Liver (tissue), 9 donors: ENCODE results near the gene KDM2B. TPM values are rescaled to one million over a fixed set of nuclear protein-coding genes. Genes with fewer than 3 reads are reported as not detected.

Experiments used
- DNase-seq: peaks from one replicate; pipeline ENCODE4 v3.0.0-alpha.2; 2017; ENCODE audit warnings: low spot score
- H3K27ac ChIP-seq, 2 donors: one replicate each; pipeline ENCODE4 v1.7.0; 2013; ENCODE audit warnings: inconsistent platforms in 2 of 2, low read length in 2 of 2, control low read depth in 1 of 2, low read depth in 1 of 2, mild to moderate bottlenecking in 1 of 2
- H3K27me3 ChIP-seq, 4 donors: one replicate each; pipeline versions ENCODE4 v1.6.1 to v1.7.0; 2013; ENCODE audit warnings: low read length in 3 of 4, inconsistent platforms in 1 of 4, mild to moderate bottlenecking in 1 of 4, moderate library complexity in 1 of 4; ENCODE audit not compliant: control insufficient read depth in 4 of 4, insufficient read depth in 4 of 4
- H3K36me3 ChIP-seq, 4 donors: one replicate each; pipeline versions ENCODE4 v1.6.1 to v1.7.0; 2013; ENCODE audit warnings: low read length in 3 of 4, mild to moderate bottlenecking in 3 of 4, low read depth in 1 of 4, moderate library complexity in 1 of 4; ENCODE audit not compliant: control insufficient read depth in 4 of 4, insufficient read depth in 3 of 4
- H3K4me1 ChIP-seq, 4 donors: one replicate each; pipeline versions ENCODE4 v1.6.1 to v1.7.0; 2013; ENCODE audit warnings: low read length in 3 of 4, mild to moderate bottlenecking in 3 of 4, moderate library complexity in 1 of 4; ENCODE audit not compliant: control insufficient read depth in 4 of 4, insufficient read depth in 4 of 4
- H3K4me3 ChIP-seq, 3 donors: one replicate each; pipeline versions ENCODE4 v1.6.1 to v1.7.0; 2013; ENCODE audit warnings: low read length in 3 of 3, control low read depth in 1 of 3, low read depth in 1 of 3, mild to moderate bottlenecking in 1 of 3
- H3K9ac ChIP-seq, 2 donors: one replicate each; pipeline ENCODE4 v1.7.0; 2013; ENCODE audit warnings: low read length in 2 of 2, mild to moderate bottlenecking in 2 of 2, moderate library complexity in 2 of 2, control low read depth in 1 of 2, low read depth in 1 of 2
- H3K9me3 ChIP-seq, 4 donors: one replicate each; pipeline versions ENCODE4 v1.6.1 to v1.7.0; 2013; ENCODE audit warnings: low read length in 3 of 4; ENCODE audit not compliant: control insufficient read depth in 4 of 4
- EGR1 ChIP-seq, 2 donors: IDR thresholded peaks; 2 replicates each; pipeline ENCODE4 v1.6.1; 2016 to 2018; ENCODE audit warnings: antibody characterized with exemption in 2 of 2, low read depth in 2 of 2
- FOXA1 ChIP-seq: IDR thresholded peaks from 2 replicates; pipeline ENCODE4 v1.6.1; 2016; ENCODE audit warnings: antibody characterized with exemption
- FOXA2 ChIP-seq: IDR thresholded peaks from 2 replicates; pipeline ENCODE4 v1.6.1; 2016; ENCODE audit warnings: antibody characterized with exemption
- GABPA ChIP-seq, 2 donors: IDR thresholded peaks in 1 of 2; conservative IDR thresholded peaks in 1 of 2; 2 replicates each; pipeline ENCODE4 v1.6.1; 2016; ENCODE audit warnings: antibody characterized with exemption in 2 of 2, mild to moderate bottlenecking in 1 of 2, moderate library complexity in 1 of 2
- HNF4A ChIP-seq, 2 donors: conservative IDR thresholded peaks; 2 replicates each; pipeline ENCODE4 v1.6.1; 2016; ENCODE audit warnings: antibody characterized with exemption in 2 of 2, mild to moderate bottlenecking in 2 of 2
- HNF4G ChIP-seq: IDR thresholded peaks from 2 replicates; pipeline ENCODE4 v1.6.1; 2016; ENCODE audit warnings: antibody characterized with exemption
- JUND ChIP-seq, 2 donors: IDR thresholded peaks; 2 replicates each; pipeline ENCODE4 v1.6.1; 2016; ENCODE audit warnings: antibody characterized with exemption in 2 of 2
- NR2F2 ChIP-seq: IDR thresholded peaks from 2 replicates; pipeline ENCODE4 v1.6.1; 2016; ENCODE audit warnings: antibody characterized with exemption
- RAD21 ChIP-seq, 2 donors: IDR thresholded peaks; 2 replicates each; pipeline ENCODE4 v1.6.1; 2016; ENCODE audit warnings: antibody characterized with exemption in 2 of 2, mild to moderate bottlenecking in 2 of 2
- RXRA ChIP-seq, 2 donors: IDR thresholded peaks; 2 replicates each; pipeline ENCODE4 v1.6.1; 2017 to 2018; ENCODE audit warnings: antibody characterized with exemption in 2 of 2, mild to moderate bottlenecking in 1 of 2
- TAF1 ChIP-seq: conservative IDR thresholded peaks from 2 replicates; pipeline ENCODE4 v1.6.1; 2016; ENCODE audit warnings: antibody characterized with exemption, mild to moderate bottlenecking
- YY1 ChIP-seq: IDR thresholded peaks from 2 replicates; pipeline ENCODE4 v1.6.1; 2016; ENCODE audit warnings: antibody characterized with exemption, mild to moderate bottlenecking
- WGBS: extraction: QIAGEN DNeasy Blood & Tissue Kit; methylation state at CpG from one replicate; pipeline ENCODE4 v1.1.7; 2013; 5-methylcytosine and 5-hydroxymethylcytosine counted together
- polyA plus RNA-seq, 2 donors: library from polyadenylated mRNA; stranded (reverse) in 1 of 2; unstranded in 1 of 2; fragments of 200-250 nt in 1 of 2; fragments of >200 nt in 1 of 2; fragmentation: Nextera tagmentation in 1 of 2; extraction: Ambion mirVana in 1 of 2; gene quantifications; one replicate each; pipeline versions ENCODE4 v1.2.1 to v1.2.3, GENCODE V29; 2013 to 2015
- total RNA-seq, 2 donors: library from RNA; depleted of rRNA; stranded (reverse); fragments of >200 nt; gene quantifications; one replicate each; pipeline ENCODE4 v1.2.3, GENCODE V29; 2014
- TF ChIP-seq, protein P1 (sequence below): IDR thresholded peaks from 2 replicates; pipeline ENCODE4 v1.6.1; 2016; ENCODE audit warnings: antibody characterized with exemption
- TF ChIP-seq, protein P2 (sequence below): IDR thresholded peaks from 2 replicates; pipeline ENCODE4 v1.6.1; 2016; ENCODE audit warnings: antibody characterized with exemption
- TF ChIP-seq, protein P3 (sequence below): IDR thresholded peaks from 2 replicates; pipeline ENCODE4 v1.6.1; 2016; ENCODE audit warnings: antibody characterized with exemption, mild to moderate bottlenecking
- TF ChIP-seq, protein P4 (sequence below): IDR thresholded peaks from 2 replicates; pipeline ENCODE4 v1.6.1; 2016; ENCODE audit warnings: antibody characterized with exemption
- TF ChIP-seq, protein P5 (sequence below): fragments of 150-350 bp; IDR thresholded peaks from 2 replicates; pipeline ENCODE4 v1.5.1; 2017; ENCODE audit warnings: improper control_type of control experiment, low read depth, low read length; ENCODE audit not compliant: missing input control
- donor health status: healthy.
- donor health status: healthy.
- donor health status: healthy.
- donor health status: healthy.
- donor health status: healthy.

KDM2B gene
- total and polyA plus RNA-seq, 4 donors, result 7.0 to 34.2 (median 10.6) TPM

DNA sequence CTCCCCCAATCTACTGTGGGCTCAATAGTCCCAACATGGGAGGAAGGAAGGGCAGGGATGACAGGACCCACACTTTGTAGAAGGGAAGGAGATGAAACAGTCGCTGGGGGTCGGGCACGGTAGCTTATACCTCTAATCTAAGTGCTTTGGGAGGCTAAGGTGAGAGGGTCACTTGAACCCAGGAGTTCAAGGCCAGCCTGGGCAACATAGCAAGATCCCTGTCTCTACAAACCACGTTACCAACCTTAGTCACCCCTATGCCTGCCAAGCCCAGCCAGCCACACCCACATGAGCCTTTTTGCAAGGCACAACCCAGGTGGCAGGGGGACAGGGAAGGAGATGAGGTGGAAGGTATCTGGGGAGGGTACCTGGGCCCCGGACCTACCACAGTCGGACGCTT is 31.7 kb downstream of the KDM2B start:
- H3K36me3 ChIP-seq, result no peaks in the 10 kb centered on the region
- no peak overlapping the region for H3K27ac ChIP-seq
- H3K9me3 ChIP-seq, result no peaks in the 10 kb centered on the region
- peaks cover 0 to 16% (median 11%) of the 10 kb centered on the region in 4 donors for H3K4me1 ChIP-seq
- DNase-seq, result no peak
- WGBS, result 94% methylated on average over 7 of the region's 7 CpGs
- H3K4me3 ChIP-seq, result no peak overlapping the region
- H3K27me3 ChIP-seq, result no peaks in the 10 kb centered on the region
- TF ChIP-seq TAF1 (no peak), HNF4A (conservative IDR thresholded peaks at IDR 0.05) (no peak), FOXA1 (no peak), YY1 (no peak), NR2F2 (no peak), HNF4G (no peak), RAD21 (IDR thresholded peaks at IDR 0.05) (no peak), EGR1 (IDR thresholded peaks at IDR 0.05; ENCODE audit: low read depth in 2 of 2) (no peak), RXRA (IDR thresholded peaks at IDR 0.05) (no peak), FOXA2 (no peak), JUND (IDR thresholded peaks at IDR 0.05) (no peak), GABPA (IDR thresholded peaks at IDR 0.05 in 1 of 2, conservative IDR thresholded peaks at IDR 0.05 in 1 of 2) (no peak)
- TF ChIP-seq, protein P1, sequence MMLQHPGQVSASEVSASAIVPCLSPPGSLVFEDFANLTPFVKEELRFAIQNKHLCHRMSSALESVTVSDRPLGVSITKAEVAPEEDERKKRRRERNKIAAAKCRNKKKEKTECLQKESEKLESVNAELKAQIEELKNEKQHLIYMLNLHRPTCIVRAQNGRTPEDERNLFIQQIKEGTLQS, result no peak
- TF ChIP-seq, protein P2, sequence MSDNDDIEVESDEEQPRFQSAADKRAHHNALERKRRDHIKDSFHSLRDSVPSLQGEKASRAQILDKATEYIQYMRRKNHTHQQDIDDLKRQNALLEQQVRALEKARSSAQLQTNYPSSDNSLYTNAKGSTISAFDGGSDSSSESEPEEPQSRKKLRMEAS, result no peak
- TF ChIP-seq, protein P3, sequence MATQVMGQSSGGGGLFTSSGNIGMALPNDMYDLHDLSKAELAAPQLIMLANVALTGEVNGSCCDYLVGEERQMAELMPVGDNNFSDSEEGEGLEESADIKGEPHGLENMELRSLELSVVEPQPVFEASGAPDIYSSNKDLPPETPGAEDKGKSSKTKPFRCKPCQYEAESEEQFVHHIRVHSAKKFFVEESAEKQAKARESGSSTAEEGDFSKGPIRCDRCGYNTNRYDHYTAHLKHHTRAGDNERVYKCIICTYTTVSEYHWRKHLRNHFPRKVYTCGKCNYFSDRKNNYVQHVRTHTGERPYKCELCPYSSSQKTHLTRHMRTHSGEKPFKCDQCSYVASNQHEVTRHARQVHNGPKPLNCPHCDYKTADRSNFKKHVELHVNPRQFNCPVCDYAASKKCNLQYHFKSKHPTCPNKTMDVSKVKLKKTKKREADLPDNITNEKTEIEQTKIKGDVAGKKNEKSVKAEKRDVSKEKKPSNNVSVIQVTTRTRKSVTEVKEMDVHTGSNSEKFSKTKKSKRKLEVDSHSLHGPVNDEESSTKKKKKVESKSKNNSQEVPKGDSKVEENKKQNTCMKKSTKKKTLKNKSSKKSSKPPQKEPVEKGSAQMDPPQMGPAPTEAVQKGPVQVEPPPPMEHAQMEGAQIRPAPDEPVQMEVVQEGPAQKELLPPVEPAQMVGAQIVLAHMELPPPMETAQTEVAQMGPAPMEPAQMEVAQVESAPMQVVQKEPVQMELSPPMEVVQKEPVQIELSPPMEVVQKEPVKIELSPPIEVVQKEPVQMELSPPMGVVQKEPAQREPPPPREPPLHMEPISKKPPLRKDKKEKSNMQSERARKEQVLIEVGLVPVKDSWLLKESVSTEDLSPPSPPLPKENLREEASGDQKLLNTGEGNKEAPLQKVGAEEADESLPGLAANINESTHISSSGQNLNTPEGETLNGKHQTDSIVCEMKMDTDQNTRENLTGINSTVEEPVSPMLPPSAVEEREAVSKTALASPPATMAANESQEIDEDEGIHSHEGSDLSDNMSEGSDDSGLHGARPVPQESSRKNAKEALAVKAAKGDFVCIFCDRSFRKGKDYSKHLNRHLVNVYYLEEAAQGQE, result no peak
- TF ChIP-seq, protein P4, sequence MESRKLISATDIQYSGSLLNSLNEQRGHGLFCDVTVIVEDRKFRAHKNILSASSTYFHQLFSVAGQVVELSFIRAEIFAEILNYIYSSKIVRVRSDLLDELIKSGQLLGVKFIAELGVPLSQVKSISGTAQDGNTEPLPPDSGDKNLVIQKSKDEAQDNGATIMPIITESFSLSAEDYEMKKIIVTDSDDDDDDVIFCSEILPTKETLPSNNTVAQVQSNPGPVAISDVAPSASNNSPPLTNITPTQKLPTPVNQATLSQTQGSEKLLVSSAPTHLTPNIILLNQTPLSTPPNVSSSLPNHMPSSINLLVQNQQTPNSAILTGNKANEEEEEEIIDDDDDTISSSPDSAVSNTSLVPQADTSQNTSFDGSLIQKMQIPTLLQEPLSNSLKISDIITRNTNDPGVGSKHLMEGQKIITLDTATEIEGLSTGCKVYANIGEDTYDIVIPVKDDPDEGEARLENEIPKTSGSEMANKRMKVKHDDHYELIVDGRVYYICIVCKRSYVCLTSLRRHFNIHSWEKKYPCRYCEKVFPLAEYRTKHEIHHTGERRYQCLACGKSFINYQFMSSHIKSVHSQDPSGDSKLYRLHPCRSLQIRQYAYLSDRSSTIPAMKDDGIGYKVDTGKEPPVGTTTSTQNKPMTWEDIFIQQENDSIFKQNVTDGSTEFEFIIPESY, result no peak
- TF ChIP-seq, protein P5, sequence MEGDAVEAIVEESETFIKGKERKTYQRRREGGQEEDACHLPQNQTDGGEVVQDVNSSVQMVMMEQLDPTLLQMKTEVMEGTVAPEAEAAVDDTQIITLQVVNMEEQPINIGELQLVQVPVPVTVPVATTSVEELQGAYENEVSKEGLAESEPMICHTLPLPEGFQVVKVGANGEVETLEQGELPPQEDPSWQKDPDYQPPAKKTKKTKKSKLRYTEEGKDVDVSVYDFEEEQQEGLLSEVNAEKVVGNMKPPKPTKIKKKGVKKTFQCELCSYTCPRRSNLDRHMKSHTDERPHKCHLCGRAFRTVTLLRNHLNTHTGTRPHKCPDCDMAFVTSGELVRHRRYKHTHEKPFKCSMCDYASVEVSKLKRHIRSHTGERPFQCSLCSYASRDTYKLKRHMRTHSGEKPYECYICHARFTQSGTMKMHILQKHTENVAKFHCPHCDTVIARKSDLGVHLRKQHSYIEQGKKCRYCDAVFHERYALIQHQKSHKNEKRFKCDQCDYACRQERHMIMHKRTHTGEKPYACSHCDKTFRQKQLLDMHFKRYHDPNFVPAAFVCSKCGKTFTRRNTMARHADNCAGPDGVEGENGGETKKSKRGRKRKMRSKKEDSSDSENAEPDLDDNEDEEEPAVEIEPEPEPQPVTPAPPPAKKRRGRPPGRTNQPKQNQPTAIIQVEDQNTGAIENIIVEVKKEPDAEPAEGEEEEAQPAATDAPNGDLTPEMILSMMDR, result no peak
- no peak overlapping the region for H3K9ac ChIP-seq

DNA sequence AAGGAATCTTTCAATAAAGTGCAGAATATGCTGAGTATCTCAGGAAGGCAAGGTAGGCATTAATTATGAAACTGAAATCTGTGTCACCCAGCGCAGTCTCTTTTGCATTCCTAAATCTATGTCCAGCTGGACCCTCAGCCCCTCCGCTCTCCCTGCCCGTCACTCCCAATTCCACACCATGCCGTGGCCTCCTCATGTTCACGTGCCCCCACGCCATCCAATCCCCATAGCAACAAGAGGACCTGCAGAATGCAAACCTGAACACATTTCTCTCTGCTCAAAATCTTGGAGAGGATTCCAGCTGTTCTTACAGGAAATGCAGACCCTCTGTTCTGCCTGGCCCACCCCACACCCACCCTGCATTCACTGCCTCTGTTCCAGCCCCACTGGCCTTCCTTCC is 35.3 kb downstream of the KDM2B start:
- Histone ChIP-seq H3K27me3 (no peaks in the 10 kb centered on the region), H3K4me3 (no peak overlapping the region), H3K27ac (no peak overlapping the region), H3K4me1 (peaks cover 0 to 4% (median 2%) of the 10 kb centered on the region in 4 donors), H3K9ac (no peak overlapping the region), H3K36me3 (no peaks in the 10 kb centered on the region), H3K9me3 (no peaks in the 10 kb centered on the region)
- TF ChIP-seq TAF1 (no peak), NR2F2 (no peak), YY1 (no peak), GABPA (IDR thresholded peaks at IDR 0.05 in 1 of 2, conservative IDR thresholded peaks at IDR 0.05 in 1 of 2) (no peak), RXRA (IDR thresholded peaks at IDR 0.05) (no peak), FOXA1 (no peak), EGR1 (IDR thresholded peaks at IDR 0.05; ENCODE audit: low read depth in 2 of 2) (no peak)
- TF ChIP-seq, protein P1, result no peak
- TF ChIP-seq, protein P4, result no peak
- TF ChIP-seq, protein P3, result no peak
- WGBS, result 98% methylated on average over 6 of the region's 6 CpGs
- no peak for DNase-seq
